GM12878 (cell line): ENCODE data around the gene STYXL1. TPM values are rescaled to one million over a fixed set of nuclear protein-coding genes. Genes with fewer than 3 reads are reported as not detected.
A peak's percentile ranks its signal among the peaks of the same experiment; 100 is the strongest.

ENCODE experiments used
- ATAC-seq: fragments of 200-7000 bp; cut with Tn5 transposase; 3 replicates; pipeline ENCODE4 v1.9.1; 2020; ENCODE audit warnings: mild to moderate bottlenecking, moderate library complexity
- BruUV-seq: library from RNA; stranded (reverse); fragments of 400-500 nt; replicated peaks from 2 replicates; lab custom pipeline; 2021; lab: Mats Ljungman, UMichigan
- CTCF ChIA-PET: fragments of 300-600 bp; sonication (Branson Sonifier 250); formaldehyde crosslinking; extraction: SDS; loops from one replicate; lab custom pipeline; 2021; ENCODE audit warnings: inconsistent platforms; lab: Yijun Ruan, JAX
- POLR2A ChIA-PET: fragments of 350-600 bp; formaldehyde crosslinking; extraction: SDS; loops from one replicate; lab custom pipeline; 2021; ENCODE audit warnings: inconsistent platforms; lab: Charles Lee
- RAD21 ChIA-PET: fragments of 300-600 bp; sonication (Branson Sonifier 250); formaldehyde crosslinking; loops from one replicate; lab custom pipeline; 2023; ENCODE audit warnings: antibody characterized with exemption; ENCODE audit not compliant: unreplicated experiment; lab: Charles Lee
- SMC1A ChIA-PET: fragments of 300-600 bp; sonication (Branson Sonifier 250); formaldehyde crosslinking; loops from one replicate; lab custom pipeline; 2023; ENCODE audit not compliant: unreplicated experiment, uncharacterized antibody; lab: Charles Lee
- DNase-seq: peaks from one replicate; pipeline ENCODE4 v3.0.0-alpha.2; 2011; ENCODE audit warnings: low read depth, low spot score
- FAIRE-seq: peaks from 3 replicates; lab custom pipeline; 2011; peaks lifted over from hg19 to GRCh38; lab: Jason Lieb, UNC
- H2AFZ ChIP-seq: 2 replicates; pipeline ENCODE4 v1.6.0; 2011; ENCODE audit warnings: low read depth, low read length, control low read depth; ENCODE audit not compliant: control insufficient read depth
- H3K27ac ChIP-seq: 2 replicates; pipeline ENCODE4 v1.5.1; 2011; ENCODE audit warnings: control low read depth; ENCODE audit not compliant: control insufficient read depth, insufficient read depth
- H3K27me3 ChIP-seq, 2 experiments: replicated peaks in 1 of 2; 2 replicates each; pipeline versions ENCODE4 v1.6.0 to v1.6.1; 2011; ENCODE audit warnings: low read length in 1 of 2; ENCODE audit not compliant: control insufficient read depth in 2 of 2, insufficient read depth in 2 of 2
- H3K36me3 ChIP-seq, 2 experiments: 2 replicates each; pipeline ENCODE4 v1.5.1; 2011; ENCODE audit warnings: low read length in 1 of 2; ENCODE audit not compliant: control insufficient read depth in 2 of 2, insufficient read depth in 2 of 2
- H3K4me1 ChIP-seq: 2 replicates; pipeline ENCODE4 v1.6.1; 2011; ENCODE audit warnings: mild to moderate bottlenecking, low read length, moderate library complexity, mixed read lengths; ENCODE audit not compliant: control insufficient read depth, insufficient read depth
- H3K4me2 ChIP-seq: 2 replicates; pipeline ENCODE4 v1.6.0; 2011; ENCODE audit warnings: control low read depth; ENCODE audit not compliant: control insufficient read depth, insufficient read depth
- H3K4me3 ChIP-seq: fragments of 200-600 bp; sonication (generic); 2 replicates; pipeline ENCODE4 v1.5.1; 2016
- H3K79me2 ChIP-seq: 2 replicates; pipeline ENCODE4 v1.6.0; 2011; ENCODE audit warnings: low read length; ENCODE audit not compliant: control insufficient read depth, insufficient read depth
- H3K9ac ChIP-seq: 2 replicates; pipeline ENCODE4 v1.8.0; 2011; ENCODE audit warnings: low read length, control low read depth, mixed read lengths; ENCODE audit not compliant: control insufficient read depth, insufficient read depth
- H3K9me3 ChIP-seq: replicated peaks from 3 replicates; pipeline ENCODE4 v1.5.1; 2011; ENCODE audit warnings: mild to moderate bottlenecking, low read length; ENCODE audit not compliant: control insufficient read depth, insufficient read depth
- H4K20me1 ChIP-seq: 2 replicates; pipeline ENCODE4 v1.6.0; 2011; ENCODE audit not compliant: control insufficient read depth, insufficient read depth
- IKZF2 ChIP-seq, 2 experiments: fragments of 450-650 bp; IDR thresholded peaks; 2 replicates each; pipeline ENCODE4 v1.6.1; 2017; ENCODE audit warnings: mild to moderate bottlenecking in 2 of 2, moderate library complexity in 2 of 2
- PAX8 ChIP-seq: fragments of 450-650 bp; IDR thresholded peaks from 2 replicates; pipeline ENCODE4 v1.6.1; 2017; ENCODE audit warnings: mild to moderate bottlenecking, moderate library complexity
- POLR2A ChIP-seq: IDR thresholded peaks from 2 replicates; pipeline ENCODE4 v1.6.1; 2011; ENCODE audit warnings: low read depth, mild to moderate bottlenecking, low read length
- SPI1 ChIP-seq: IDR thresholded peaks from 2 replicates; pipeline ENCODE4 v1.6.1; 2011; ENCODE audit warnings: low read depth, mild to moderate bottlenecking, low read length, moderate library complexity, borderline replicate concordance; ENCODE audit not compliant: insufficient read depth
- TAF1 ChIP-seq: IDR thresholded peaks from 2 replicates; pipeline ENCODE4 v1.6.1; 2011; ENCODE audit warnings: mild to moderate bottlenecking, low read depth, low read length, borderline replicate concordance
- TBL1XR1 ChIP-seq: IDR thresholded peaks from 2 replicates; pipeline ENCODE4 v1.6.1; 2012; ENCODE audit warnings: low read depth, low read length, improper control_type of control experiment
- ZBED1 ChIP-seq: IDR thresholded peaks from 2 replicates; pipeline ENCODE4 v1.6.1; 2016; ENCODE audit warnings: borderline replicate concordance
- WGBS: methylation state at CpG from one replicate; pipeline ENCODE4 v1.1.6; 2016; ENCODE audit warnings: low lambda C conversion rate; ENCODE audit not compliant: insufficient replicate concordance, insufficient coverage; ENCODE audit errors: missing lambda C conversion rate; 5-methylcytosine and 5-hydroxymethylcytosine counted together
- in situ Hi-C: fragments of 300-500 bp; cut with MboI; formaldehyde crosslinking; loops from 9 replicates; pipeline ENCODE4 v1.14.3; 2018; ENCODE audit warnings: mixed read lengths
- intact Hi-C: fragments of 100-400 bp; cut with micrococcal nuclease; formaldehyde crosslinking; loops from one replicate; pipeline ENCODE4 v1.14.2; 2022; ENCODE audit not compliant: unreplicated experiment
- polyA plus RNA-seq, 11 experiments: library from polyadenylated mRNA; depleted of rRNA in 4 of 11; unstranded in 6 of 11; stranded (reverse) in 5 of 11; fragments of >200 nt; fragmentation: Nextera tagmentation in 4 of 11; fragmentation: Illumina TruSeq in 1 of 11; extraction: Ambion mirVana in 4 of 11; extraction: Trizol in 1 of 11; gene quantifications; 1 replicate in 1 of 11; 2 replicates in 10 of 11; pipeline versions ENCODE4 v1.2.1 to v1.2.3, GENCODE V29; 2011 to 2016; ENCODE audit warnings: inconsistent platforms in 2 of 11, missing spikeins in 2 of 11, low read depth in 1 of 11
- total RNA-seq, 4 experiments: library from RNA; depleted of rRNA in 3 of 4; stranded (reverse); fragments of >200 nt in 3 of 4; fragmentation: Illumina TruSeq in 1 of 4; extraction: Trizol in 1 of 4; gene quantifications; 2 replicates each; pipeline versions ENCODE4 v1.2.1 to v1.2.3, GENCODE V29; 2013 to 2021
- TF ChIP-seq, protein P1 (sequence below): IDR thresholded peaks from 2 replicates; pipeline ENCODE4 v1.6.1; 2011; ENCODE audit warnings: low read depth, mild to moderate bottlenecking, low read length, moderate library complexity, borderline replicate concordance; ENCODE audit errors: extremely low read depth
- TF ChIP-seq, protein P2 (sequence below): IDR thresholded peaks from 2 replicates; pipeline ENCODE4 v1.6.1; 2011; ENCODE audit warnings: borderline replicate concordance, low read depth, mild to moderate bottlenecking, moderate library complexity, mixed read lengths, low read length; ENCODE audit not compliant: insufficient read depth; ENCODE audit errors: extremely low read length
- TF ChIP-seq, protein P3 (sequence below): fragments of 450-650 bp; IDR thresholded peaks from 2 replicates; pipeline ENCODE4 v1.6.1; 2017; ENCODE audit warnings: mild to moderate bottlenecking, low read depth, inconsistent platforms; ENCODE audit not compliant: poor library complexity, severe bottlenecking

Gene STYXL1
- total and polyA plus RNA-seq, 10 of the 15 experiments (the other 5 are each of a cell fraction or from before 2014, with no cell fraction given), result 18.4 to 65.9 (median 40.7) TPM

DNA sequence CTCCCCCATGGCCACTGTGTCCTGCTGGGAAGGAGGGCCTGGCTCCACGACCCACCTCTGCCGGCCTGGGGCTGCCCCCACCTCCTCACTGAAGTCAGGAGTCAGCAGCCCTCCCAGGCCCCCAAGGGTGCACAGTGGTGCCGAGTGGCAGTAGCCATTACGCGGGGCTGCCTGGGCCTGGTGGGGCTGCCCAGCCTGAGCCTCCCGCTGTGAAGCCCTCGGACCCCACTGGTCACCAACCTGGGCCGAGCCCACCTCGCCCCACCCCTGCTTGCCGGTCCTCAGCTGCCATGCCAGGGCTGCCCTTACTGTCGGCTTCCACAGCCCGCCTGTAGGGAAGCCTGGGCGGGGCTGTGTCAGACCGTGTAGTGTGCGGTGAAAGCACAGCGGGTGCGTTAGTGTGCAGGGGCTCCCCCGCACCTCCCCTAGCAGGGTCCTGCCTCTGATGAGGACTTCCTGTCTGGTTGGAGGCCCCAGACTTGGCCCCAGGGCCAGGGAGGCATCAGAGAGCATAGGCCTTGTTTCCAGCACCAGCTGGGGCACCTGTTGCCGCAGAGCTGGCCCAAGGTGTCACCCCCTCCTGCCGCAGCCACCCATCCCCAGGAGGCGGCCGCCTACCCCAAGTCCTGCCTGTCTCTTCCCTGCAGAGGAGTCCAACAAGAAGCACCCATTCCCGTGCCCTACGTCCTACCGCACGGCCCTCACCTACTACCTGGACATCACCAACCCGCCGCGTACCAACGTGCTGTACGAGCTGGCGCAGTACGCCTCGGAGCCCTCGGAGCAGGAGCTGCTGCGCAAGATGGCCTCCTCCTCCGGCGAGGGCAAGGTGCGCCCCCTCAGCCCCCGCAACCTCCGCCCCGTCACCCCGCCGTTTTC is 63.4 kb downstream of the STYXL1 start:
- no TSS peak for BruUV-seq
- no peak overlapping the region for H3K4me2 ChIP-seq
- no peak overlapping the region for H2AFZ ChIP-seq
- FAIRE-seq, result no peak
- intact Hi-C loops (no loop called here), in situ Hi-C loops (no loop called here)
- H3K36me3 ChIP-seq, result peaks cover 3 to 33% of the 10 kb centered on the region in 2 experiments; a peak in 3 of 4 replicates
- no peak overlapping the region for H3K9ac ChIP-seq
- TF ChIP-seq PAX8 (no peak), TBL1XR1 (no peak), POLR2A (peak; percentile 50)
- RAD21 ChIA-PET, result no interaction called here
- H4K20me1 ChIP-seq, result no peaks in the 10 kb centered on the region
- 95% methylated on average over 42 of the region's 44 CpGs for WGBS
- H3K27ac ChIP-seq, result no peak overlapping the region
- H3K9me3 ChIP-seq, result no peaks in the 10 kb centered on the region
- no peaks in the 10 kb centered on the region for H3K79me2 ChIP-seq
- H3K27me3 ChIP-seq, result no peaks in the 10 kb centered on the region
- SMC1A ChIA-PET, result interaction anchor here (0.6 kb wide), 1 partner anchor 86 kb away, joined by 3 read pairs; no protein-coding TSS in a partner anchor
- ATAC-seq, result no peak
- POLR2A ChIA-PET, result no interaction called here
- no peak overlapping the region for H3K4me3 ChIP-seq
- CTCF ChIA-PET, result interaction anchor here (0.7 kb wide), 1 partner anchor 107 kb away, joined by 3 read pairs; no protein-coding TSS in a partner anchor
- DNase-seq, result no peak
- H3K4me1 ChIP-seq, result no peaks in the 10 kb centered on the region; the same call in 1 of the 2 replicates

DNA sequence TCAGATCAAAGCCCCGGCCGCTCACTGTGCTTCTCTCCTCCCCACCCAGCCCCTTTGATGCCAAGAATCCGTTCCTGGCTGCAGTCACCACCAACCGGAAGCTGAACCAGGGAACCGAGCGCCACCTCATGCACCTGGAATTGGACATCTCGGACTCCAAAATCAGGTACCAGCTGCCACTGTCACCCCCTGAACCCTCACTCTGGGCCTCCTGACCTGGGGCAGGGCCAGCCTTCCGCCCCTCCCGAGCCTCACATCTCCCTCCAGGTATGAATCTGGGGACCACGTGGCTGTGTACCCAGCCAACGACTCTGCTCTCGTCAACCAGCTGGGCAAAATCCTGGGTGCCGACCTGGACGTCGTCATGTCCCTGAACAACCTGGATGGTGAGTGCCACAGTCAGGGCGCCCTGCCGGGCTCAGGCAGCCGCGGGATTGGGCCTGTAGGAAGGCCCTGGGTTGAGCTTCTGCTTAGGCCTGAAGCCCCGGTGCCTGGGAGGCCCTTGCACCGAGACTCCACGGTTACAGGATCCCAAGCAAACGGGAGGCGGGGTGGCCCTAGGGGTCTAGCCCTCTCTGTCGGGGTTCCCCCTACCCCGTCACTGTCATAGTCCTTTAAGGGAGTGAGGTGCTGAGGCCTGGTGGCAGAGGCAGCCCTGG is 64.2 kb downstream of the STYXL1 start:
- H3K9ac ChIP-seq, result no peak overlapping the region
- SMC1A ChIA-PET, result interaction anchor here (0.6 kb wide), 1 partner anchor 68 kb away, joined by 3 read pairs; no protein-coding TSS in a partner anchor
- RAD21 ChIA-PET, result no interaction called here
- no peak overlapping the region for H2AFZ ChIP-seq
- no peak overlapping the region for H3K27ac ChIP-seq
- H3K27me3 ChIP-seq, result no peaks in the 10 kb centered on the region
- ATAC-seq (no peak), FAIRE-seq (no peak), DNase-seq (no peak)
- H3K79me2 ChIP-seq, result no peaks in the 10 kb centered on the region
- peaks cover 3 to 34% of the 10 kb centered on the region in 2 experiments; a peak in 3 of 4 replicates for H3K36me3 ChIP-seq
- no peaks in the 10 kb centered on the region for H4K20me1 ChIP-seq
- H3K4me2 ChIP-seq, result no peak overlapping the region
- no peak overlapping the region for H3K4me3 ChIP-seq
- H3K9me3 ChIP-seq, result no peaks in the 10 kb centered on the region
- no TSS peak for BruUV-seq
- POLR2A ChIA-PET, result no interaction called here
- intact Hi-C loops (no loop called here), in situ Hi-C loops (no loop called here)
- H3K4me1 ChIP-seq, result no peaks in the 10 kb centered on the region
- CTCF ChIA-PET, result no interaction called here
- 97% methylated on average over 24 of the region's 26 CpGs for WGBS
- TF ChIP-seq TAF1 (no peak), ZBED1 (no peak), IKZF2 (IDR thresholded peaks at IDR 0.05) (no peak), SPI1 (no peak)
- TF ChIP-seq, protein P1, sequence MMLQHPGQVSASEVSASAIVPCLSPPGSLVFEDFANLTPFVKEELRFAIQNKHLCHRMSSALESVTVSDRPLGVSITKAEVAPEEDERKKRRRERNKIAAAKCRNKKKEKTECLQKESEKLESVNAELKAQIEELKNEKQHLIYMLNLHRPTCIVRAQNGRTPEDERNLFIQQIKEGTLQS, result no peak
- TF ChIP-seq, protein P2, sequence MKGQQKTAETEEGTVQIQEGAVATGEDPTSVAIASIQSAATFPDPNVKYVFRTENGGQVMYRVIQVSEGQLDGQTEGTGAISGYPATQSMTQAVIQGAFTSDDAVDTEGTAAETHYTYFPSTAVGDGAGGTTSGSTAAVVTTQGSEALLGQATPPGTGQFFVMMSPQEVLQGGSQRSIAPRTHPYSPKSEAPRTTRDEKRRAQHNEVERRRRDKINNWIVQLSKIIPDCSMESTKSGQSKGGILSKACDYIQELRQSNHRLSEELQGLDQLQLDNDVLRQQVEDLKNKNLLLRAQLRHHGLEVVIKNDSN, result no peak
- TF ChIP-seq, protein P3, sequence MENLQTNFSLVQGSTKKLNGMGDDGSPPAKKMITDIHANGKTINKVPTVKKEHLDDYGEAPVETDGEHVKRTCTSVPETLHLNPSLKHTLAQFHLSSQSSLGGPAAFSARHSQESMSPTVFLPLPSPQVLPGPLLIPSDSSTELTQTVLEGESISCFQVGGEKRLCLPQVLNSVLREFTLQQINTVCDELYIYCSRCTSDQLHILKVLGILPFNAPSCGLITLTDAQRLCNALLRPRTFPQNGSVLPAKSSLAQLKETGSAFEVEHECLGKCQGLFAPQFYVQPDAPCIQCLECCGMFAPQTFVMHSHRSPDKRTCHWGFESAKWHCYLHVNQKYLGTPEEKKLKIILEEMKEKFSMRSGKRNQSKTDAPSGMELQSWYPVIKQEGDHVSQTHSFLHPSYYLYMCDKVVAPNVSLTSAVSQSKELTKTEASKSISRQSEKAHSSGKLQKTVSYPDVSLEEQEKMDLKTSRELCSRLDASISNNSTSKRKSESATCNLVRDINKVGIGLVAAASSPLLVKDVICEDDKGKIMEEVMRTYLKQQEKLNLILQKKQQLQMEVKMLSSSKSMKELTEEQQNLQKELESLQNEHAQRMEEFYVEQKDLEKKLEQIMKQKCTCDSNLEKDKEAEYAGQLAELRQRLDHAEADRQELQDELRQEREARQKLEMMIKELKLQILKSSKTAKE, result no peak
